HG03103 (cell line): ENCODE measurements around the gene OSBPL10.
"Not testable (repeated sequence)": the region's sequence is repeated elsewhere in the genome, so short reads cannot be mapped to it uniquely, and the experiment has no call there.

Experiments
- ATAC-seq: cut with Tn5 transposase; IDR thresholded peaks from one replicate; pipeline ENCODE4 v1.9.1; 2021; ENCODE audit warnings: low read depth; ENCODE audit not compliant: unreplicated experiment

The OSBPL10 gene

DNA sequence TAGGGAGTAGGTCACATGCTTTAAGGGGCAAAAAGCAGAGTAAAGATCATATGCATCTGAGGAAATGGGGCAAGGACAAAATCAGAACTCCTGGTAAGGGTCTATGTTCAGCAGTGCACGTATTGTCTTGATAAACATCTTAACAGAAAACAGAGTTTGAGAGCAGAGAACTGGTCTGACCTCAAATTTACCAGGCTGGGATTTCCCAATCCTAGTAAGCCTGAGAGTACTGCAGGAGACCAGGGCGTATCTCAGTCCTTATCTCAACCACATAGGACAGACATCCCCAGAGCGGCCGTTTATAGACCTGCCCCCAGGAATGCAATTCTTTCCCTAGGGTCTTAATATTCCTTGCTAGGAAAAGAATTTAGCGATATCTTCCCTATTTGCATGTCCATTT is 14.0 kb upstream of the OSBPL10 start:
- ATAC-seq: not testable (repeated sequence)

DNA sequence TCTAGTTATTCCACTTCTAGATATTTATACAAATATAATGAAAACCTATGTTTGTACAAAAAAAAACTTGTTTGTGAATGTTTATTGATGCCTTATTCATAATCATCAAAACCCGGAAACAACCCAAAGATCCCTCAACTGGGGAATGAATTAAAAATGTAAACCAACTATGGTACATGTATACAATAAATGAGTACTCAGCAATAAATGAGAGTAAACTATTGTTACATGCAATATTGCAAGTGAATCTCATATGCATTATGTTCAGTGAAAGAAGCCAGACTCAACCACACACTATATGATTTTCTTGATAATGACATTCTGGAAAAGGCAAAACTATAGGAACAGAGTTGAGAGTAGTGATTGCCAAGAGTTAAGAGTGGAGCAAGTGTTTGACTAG is 12.8 kb upstream of the OSBPL10 start:
- ATAC-seq: no peak

DNA sequence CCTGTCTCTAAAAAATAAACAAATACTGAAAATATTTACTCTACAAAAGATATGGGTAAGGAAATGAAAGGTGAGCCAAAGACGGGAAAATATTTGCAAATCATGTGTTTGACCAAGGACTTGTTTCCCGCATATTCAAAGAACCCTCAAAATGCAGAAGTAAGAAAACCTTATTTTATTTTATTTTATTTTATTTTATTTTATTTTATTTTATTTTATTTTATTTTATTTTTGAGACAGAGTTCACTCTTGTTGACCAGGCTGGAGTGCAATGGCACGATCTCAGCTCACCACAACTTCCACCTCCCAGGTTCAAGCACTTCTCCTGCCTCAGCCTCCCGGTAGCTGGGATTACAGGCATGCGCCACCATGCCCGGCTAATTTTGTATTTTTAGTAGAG is 11.9 kb upstream of the OSBPL10 start:
- ATAC-seq: not testable (repeated sequence)

DNA sequence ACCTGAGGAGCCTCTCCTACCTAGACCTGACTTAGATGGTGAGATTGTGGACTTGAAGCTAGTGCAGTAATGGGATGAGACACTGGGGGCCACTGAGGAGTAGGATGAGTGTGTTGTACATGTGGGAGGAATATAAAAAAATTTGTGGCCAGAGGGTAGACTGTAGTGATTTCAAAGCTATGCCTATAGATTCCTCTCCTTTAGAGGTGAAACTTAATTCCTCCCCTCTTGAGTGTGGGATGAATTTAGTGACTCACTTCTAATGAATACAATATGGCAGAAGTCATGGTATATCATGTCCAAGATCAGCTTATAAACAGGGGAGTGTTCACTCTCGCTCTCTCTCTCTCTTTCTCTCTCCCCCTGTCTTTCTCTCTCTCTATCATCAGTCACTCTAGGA is 7.2 kb upstream of the OSBPL10 start:
- no peak for ATAC-seq

DNA sequence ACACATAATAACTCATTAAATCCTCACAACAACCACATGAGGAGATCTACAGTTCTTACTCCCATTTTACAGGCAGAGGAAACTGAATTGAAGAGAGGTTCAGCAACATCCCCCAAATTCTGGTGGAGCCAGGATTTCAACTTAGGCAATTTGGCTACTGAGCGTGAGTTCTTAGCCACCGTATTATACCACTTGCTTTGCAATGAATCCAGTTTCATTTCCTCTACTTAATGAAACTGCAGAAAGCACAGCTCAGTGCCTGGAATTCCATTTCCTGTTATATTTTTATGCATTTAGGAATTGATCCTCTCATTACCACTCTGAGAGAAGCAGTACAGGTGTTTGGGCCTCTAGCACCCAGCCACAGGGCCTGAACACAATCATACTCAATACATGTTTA is 4.8 kb upstream of the OSBPL10 start:
- ATAC-seq: no peak

DNA sequence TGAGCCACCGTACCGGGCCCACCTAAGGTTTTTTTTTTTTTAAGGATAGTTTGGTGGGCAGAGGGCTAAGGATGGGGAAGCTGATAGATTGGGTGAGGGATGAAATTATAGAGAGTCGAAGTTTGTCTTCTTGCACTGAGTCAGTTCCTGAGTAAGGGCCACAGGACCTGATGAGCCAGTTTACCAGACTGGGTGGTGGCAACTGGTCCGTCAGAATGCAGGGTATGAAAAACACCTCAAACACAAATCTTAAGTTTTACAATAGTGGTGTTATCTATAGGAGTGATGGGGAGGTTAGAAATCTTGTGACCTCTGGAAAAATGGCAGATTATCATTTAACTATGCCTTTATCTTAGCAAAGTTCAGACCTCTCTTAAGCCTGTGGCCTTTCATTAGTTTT is 3.3 kb upstream of the OSBPL10 start:
- no peak for ATAC-seq

DNA sequence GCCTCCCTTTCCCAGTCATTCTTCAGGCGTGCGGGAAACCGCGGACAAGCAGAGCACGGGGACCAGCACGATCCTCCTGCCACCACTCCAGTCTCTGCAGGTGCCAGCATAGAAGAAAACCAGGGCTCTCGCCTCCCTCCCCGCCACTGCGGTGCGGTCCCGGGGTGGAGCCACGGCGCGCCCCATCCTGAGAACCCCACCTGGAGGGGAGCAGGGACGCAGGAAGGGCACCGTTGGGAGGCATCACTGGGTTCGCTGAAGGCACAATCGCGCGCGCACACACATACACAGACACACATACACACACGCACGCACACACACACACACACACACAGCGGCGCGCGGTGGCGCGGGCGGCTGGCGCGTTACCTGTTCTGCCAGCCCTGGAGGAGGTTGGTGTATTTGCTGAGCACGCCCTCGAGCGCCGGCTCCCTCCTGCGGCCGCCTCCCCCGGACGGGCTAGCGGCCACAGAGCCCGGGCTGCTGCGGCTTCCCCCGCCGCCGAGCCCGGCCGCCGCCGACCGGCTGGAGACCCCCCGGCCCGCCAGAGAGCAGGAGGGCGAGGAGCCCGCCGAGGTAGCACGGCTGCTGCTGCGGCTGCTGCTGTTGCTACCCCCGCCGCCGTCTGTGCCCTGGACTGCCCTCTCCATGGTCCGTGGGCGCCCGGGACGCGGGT is 394 bp downstream of the OSBPL10 start:
- no peak for ATAC-seq

DNA sequence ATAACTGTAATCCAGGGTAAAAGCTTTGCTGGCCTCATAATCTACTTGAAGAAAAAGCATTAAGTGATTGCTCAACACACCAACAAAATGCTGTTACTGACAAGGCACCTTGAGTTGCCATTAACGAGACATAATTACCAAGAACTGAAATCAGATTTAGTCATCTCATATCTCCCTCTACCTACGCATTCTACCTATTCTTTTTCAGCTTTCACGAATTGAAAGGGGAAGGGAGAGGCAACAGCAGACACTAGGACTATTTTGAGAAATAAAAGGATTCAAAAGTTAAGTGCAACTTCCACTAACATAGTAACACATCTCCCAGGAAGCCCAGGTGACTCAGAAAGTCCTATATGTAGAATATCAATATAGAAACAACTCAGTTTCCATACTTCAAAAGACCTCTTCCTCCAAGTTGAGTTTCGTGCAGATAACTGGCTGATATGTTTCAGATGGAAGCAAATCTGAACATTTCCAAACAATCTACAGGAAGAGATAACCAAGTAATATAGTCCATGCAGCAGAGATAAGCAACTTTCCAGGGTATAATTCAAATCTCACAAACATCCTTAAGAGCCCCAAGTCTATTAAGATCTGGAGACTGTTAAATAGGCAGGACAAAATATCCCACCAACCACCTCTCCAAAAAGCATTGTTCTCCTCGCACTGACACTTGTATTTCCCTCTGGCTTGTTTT is 1.9 kb downstream of the OSBPL10 start:
- ATAC-seq: no peak

DNA sequence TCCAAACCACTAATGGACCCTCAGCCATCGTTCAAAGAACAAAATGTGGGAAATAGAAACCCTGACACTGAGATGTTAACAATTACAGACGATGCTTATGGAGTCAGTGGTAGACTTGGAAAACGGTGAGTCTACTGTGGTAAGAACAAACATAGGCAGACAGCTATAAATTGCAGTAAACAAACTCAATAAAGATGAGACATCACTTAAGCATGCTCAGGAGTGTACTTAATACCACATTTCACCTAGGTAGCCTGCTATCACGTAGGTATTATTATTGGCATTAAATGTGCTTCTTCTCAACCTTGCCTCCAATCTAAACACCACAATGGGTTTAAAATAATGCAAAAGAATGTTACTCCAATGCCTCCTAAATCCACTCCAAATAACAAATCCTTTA is 2.5 kb downstream of the OSBPL10 start:
- no peak for ATAC-seq

DNA sequence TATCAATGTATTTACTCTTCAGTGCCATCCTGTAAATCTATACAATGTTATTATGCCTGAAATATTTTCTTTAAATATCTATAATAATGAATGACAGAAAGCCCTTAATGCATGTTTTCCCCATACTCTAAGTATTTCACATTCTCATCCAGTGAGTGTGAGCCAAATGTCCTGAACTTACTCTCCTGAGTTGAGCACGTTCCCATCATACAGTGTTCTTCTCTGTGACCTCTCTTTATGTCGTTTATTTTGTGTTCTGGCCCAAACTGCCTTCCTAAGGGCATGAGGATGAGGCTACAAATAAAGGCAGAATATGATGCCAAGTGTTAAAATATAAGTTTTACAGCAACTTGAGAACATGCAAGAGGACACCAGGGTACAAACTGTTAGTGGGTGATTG is 3.3 kb downstream of the OSBPL10 start:
- ATAC-seq: no peak

DNA sequence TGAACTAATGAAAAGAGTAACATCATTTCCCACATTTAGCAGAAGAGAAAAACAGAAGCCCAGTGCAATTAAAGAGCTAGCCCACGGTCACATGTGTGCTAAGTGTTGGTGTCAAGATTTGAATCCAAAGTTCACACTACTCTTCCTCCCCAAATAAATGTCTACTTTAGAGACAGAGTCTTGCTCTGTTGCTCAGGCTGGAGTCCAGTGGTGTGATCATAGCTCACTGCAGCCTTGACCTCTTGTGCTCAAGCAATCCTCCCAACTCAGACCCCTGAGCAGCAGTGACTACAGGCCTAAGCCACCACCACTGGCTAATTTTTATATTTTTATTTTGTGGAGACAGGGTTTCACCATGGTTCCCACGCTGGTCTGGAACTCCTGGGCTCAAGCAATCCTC is 4.8 kb downstream of the OSBPL10 start:
- ATAC-seq: no peak

DNA sequence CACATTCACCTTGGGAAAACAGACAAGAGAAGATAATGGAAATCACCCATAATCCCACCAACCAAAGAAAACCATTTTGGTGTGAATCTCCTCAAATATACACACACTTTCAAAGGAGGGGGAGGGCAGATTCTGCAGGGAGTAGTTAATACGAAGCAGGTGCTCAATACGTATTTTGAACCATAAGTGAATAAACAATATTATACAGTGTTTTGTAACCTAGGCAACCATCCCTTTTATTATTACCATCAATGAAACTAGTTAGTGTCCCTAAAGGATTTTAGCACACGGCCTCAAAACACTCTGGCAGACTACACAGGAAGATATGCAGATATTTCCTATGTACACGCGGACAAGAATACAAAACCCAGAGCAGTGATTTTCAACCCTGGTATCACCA is 6.1 kb downstream of the OSBPL10 start:
- no peak for ATAC-seq

DNA sequence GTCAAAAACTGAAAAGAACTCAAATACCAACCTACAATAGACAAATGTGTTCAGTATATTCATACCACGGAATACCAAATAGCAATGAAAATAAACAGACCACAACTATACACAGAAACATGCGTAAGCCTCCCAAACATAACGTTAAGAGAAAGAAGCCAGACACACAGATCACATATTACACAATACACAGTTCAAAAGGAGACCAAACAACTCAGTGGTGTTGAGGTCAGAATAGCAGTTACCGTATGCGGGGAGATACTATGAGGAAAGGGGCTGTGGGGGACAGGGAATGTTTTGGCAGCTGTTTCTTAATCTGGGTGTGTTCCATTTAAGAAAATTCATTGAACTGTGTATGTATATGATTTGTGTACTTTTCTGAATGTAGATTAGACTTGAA is 6.6 kb downstream of the OSBPL10 start:
- ATAC-seq: no peak

DNA sequence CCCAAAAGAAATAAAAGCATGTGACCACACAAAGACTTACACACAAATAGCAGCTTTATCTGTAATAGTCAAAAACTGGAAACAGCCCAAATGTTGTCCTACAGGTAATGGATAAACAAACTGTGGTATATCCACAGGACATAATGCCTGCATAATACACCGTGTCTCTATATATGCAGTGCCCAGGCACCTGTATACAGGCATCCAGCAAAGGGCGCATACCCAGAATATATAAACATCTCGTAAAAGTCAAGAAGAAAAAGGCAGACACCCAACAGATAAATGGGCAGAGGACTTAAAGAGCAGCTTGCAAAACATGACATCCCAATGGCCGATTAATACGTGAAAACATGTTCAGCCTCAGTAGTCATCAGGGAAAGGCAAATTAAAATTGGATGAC is 7.2 kb downstream of the OSBPL10 start:
- no peak for ATAC-seq

DNA sequence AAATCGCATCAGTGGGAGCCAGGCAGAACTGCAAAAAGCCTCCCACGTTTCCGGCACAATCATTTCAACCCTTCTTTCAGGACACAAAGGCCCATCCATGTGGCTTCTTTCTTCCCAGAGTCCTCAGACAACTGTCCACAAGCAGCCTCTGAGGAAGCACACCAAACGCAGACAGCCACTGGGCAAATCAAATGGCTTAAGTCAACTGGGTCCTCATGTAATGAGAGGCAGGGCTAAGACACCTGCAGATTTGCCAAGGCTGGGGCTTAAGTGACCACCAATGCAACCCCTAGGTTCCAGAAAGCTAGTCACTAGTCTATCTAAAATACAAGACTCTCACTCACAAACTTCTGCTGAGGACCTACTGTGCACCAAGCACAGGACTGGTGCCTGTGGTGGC is 8.0 kb downstream of the OSBPL10 start:
- no peak for ATAC-seq

DNA sequence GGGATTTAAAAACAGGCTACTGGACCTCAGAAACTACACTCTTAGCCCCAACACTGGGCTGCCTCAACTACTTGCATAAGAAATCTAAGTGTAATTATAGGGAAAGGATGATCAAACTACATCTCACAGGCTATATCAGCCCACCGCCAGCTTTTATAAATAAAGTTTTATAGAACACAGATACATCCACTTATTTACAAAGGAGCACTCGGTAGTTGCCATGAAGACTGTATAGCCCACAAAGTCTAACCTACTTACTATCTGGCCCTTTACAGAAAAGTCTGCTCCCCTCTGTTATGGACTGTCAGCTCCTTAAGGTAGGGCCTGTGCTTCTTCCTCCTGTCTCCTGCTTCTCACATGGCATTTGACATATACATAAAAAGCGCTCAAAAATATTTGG is 9.5 kb downstream of the OSBPL10 start:
- no peak for ATAC-seq

DNA sequence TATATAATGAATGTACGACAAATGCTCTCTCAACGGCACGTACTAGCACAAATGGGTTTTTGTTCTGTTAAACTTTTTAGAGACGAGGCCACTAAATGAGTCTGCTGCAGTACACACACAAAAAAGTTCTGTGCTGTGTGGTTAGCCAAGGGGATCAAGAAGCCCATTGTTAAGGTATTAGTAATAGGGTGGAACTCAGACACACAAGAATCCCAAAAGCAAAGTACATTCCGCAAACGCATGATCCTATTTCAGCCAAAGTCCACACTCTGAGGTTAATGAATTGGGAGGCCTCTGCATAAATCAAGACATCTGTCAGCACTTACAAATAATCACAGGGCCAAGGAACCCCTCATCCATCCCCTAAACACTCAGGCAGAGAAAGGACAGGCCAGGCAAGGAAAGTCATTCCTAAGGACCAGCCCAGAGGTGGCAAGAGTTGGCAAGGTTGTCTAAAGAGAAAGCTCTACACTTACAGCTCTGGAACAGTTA is 12.1 kb downstream of the OSBPL10 start:
- no peak for ATAC-seq

DNA sequence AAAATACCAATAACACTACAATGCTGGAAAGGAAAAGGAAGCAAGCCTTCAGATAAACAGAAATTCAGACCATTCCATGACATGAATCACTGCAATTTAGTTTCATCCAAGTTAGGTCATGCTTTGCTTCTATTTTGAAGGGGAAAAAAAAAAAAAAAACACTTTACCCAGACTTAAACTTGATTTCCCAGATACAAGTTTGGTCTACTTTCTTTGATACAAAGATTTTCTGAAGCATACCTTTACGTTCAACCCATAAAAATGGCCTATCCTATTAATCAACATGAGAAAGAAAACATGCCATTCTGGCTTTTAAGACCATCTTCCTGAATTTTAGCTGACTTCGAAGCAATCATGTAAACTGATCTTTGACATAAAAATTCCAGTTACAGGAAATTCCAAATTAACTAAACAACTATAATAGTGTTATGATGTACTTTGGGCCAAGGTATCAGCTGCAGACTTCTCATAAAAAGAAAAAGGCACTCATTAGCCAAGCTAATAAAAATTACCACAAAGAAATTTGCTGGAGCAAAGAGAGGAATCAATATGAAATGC is 12.6 kb downstream of the OSBPL10 start:
- no peak for ATAC-seq

DNA sequence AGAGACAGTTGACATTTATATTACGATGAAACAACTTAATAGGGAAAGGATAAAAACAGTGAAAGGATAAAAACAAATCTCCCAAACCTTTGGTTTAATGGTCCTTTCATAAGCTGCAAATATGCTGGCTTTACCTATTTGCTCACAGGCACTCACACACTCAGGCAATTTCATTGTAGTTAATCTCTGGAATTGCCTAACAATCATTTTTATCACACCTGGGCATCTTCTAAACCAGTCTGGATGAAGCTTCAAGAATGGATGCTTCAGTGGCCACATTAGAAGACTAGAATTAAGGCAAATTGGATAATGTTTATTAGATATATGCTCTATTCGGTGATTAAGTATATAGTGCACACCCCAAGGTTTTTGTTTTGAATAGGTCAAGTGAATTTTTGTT is 13.5 kb downstream of the OSBPL10 start:
- ATAC-seq: no peak

DNA sequence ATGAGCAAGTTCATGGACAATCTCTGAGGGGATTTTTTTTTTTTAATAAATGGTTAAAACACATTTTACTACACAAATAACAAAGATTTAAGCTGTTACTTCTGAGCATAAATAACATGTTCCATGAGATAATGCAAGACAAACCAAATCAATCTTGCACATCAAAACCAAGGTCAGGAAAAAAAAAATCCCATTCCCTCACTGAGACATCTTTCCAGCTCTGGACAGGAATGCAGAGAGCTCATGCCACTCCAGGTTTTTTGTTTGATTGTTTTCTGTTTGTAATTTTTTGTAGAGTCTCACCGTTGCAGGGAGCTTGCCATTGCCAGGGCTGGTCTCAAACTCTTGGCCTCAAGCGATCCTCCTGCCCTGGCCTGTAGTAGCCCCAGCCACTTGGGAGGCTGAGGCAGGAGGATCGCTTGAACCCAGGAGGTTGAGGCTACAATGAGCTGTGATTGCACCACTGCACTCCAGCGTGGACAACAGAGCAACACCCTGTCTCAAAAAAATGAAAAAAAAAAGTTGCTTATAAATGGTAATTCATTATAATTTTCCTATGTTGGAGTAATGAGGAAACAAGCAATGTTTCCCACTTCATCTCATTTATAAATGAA is 14.0 kb downstream of the OSBPL10 start:
- ATAC-seq: no peak

DNA sequence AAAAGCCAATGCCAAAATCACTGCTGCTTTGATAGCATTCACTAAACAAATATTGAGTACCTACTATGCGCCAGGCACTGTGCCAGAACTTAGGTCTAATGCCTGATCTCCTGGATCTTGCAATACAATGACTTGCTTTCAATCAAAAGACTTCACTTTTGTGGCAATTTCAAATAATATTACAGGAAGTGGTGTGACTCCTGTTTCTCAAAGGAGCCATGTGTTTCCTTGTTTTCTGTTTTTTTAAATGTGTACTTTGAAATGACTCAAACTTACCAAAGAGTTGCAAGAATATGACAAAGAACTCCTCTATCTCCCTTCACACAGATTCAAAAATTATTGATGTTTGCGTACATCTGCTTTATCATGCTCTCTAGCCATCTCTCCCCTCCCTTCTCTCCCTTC is 18.3 kb downstream of the OSBPL10 start:
- no peak for ATAC-seq
